HG02678 (cell line): ENCODE data around the gene CNFN.

Experiments
- ATAC-seq: cut with Tn5 transposase; IDR thresholded peaks from one replicate; pipeline ENCODE4 v1.9.1; 2021; ENCODE audit warnings: mild to moderate bottlenecking, moderate library complexity; ENCODE audit not compliant: unreplicated experiment

The CNFN gene

GRCh38 chr19:42376177-42376555 lies 13.9 kb downstream of the CNFN start:
- no peak for ATAC-seq

DNA sequence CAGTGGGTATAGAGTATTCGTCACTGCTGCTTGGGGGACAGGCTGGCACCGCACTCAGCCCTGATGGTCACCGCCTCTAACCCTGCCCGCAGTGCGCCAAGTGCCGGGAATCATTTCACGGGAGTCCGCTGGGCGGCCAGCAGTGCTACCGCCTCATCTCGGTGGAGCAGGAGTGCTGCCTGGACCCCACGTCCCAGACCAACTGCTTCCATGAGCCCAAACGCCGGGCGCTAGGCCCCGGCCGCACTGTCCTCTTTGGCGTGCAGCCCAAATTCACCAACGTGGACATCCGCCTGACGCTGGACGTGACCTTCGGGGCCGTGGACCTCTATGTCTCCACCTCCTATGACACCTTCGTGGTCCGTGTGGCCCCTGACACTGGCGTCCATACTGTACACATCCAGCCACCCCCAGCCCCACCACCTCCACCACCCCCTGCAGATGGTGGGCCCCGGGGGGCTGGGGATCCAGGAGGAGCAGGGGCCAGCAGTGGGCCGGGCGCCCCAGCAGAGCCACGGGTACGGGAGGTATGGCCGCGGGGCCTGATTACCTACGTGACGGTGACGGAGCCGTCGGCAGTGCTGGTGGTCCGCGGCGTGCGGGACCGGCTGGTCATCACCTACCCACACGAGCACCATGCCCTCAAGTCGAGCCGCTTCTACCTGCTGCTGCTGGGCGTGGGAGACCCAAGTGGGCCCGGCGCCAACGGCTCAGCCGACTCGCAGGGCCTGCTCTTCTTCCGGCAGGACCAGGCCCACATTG lies 14.5 kb downstream of the CNFN start:
- ATAC-seq, result no peak

- no peak for ATAC-seq
Measured at GRCh38 chr19:42374826-42375376, 15.2 kb downstream of the CNFN start.

GRCh38 chr19:42370626-42371175 lies 19.4 kb downstream of the CNFN start:
- ATAC-seq, result no peak

- ATAC-seq, result no peak
Measured at GRCh38 chr19:42370068-42370520, 20.0 kb downstream of the CNFN start.

- no peak for ATAC-seq
Measured at GRCh38 chr19:42369433-42370067, 20.5 kb downstream of the CNFN start.

DNA sequence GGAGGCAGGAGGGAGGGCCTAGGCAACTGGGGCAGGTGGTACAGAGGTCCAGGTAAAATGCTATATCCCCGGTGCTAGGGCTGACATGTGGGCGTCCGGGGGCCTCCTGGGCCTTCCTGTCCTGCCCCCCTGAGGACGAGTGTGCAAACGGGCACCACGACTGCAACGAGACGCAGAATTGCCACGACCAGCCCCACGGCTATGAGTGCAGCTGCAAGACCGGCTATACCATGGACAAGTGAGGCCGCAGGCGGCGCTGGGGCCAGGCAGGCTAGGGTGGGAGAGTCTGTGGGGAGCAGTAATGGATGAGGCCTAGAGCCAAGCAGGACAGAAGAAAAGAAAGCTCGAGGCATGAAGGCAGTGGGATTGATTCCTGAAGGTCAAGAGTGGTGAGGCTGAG lies 21.3 kb downstream of the CNFN start:
- no peak for ATAC-seq

GRCh38 chr19:42368360-42368759 lies 21.7 kb downstream of the CNFN start:
- no peak for ATAC-seq

- ATAC-seq, result no peak
Measured at GRCh38 chr19:42367929-42368328, 22.2 kb downstream of the CNFN start.

DNA sequence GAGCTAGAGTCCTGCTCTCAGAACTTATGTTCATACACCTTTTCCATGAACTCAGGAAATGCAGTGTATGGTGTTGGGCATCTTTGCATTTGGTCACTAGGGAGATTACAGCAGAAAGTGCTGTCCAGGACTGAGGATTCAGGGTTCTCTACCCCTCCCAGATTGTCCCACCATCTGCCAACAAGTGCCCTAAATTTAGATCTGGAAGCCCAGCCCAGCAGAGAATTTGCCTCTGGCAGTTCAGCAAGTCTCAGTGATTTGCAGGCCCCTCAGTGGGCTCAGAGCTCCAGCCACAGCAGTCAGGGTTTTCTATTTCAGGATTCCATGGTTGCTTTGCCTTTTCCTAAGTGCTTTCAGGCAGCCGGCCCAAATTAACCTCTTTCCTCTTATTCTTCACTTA lies 23.4 kb downstream of the CNFN start:
- no peak for ATAC-seq

- ATAC-seq, result no peak
Measured at GRCh38 chr19:42363614-42364346, 26.3 kb downstream of the CNFN start.

GRCh38 chr19:42362891-42363440 lies 27.1 kb downstream of the CNFN start:
- ATAC-seq, result no peak

DNA sequence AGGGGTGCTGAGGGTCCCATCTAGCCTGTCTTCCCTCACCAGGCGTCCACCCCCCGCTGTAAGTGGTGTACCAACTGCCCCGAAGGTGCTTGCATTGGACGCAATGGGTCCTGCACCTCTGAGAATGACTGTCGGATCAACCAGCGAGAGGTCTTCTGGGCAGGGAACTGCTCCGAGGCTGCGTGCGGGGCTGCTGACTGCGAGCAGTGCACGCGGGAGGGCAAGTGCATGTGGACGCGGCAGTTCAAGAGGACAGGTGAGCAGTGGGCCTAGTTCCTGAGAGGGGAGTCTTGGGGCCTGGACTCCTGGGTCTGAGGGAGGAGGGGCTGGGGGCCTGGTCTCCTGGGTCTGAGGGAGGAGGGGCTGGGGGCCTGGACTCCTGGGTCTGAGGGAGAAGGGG lies 27.8 kb downstream of the CNFN start:
- ATAC-seq, result no peak

DNA sequence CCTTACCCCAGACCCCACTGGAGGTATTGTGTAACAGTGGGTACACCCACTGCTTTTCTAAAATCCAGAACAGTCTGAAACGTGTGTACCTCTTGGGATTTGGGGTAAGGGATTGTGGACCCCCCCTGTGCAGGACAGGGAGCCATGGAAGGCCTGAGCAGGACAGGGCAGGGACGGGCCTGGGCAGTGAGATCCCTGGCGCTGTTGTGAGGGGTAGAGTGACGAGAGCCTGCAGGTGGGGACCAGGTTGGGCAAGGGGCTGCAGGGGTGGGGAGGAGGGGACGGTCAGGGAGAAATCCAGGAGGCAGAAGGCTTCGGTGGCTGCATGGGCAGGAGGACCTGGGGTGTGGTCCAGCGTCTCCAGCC lies 28.6 kb downstream of the CNFN start:
- ATAC-seq, result no peak

GRCh38 chr19:42360787-42361544 lies 29.1 kb downstream of the CNFN start:
- no peak for ATAC-seq

- ATAC-seq, result no peak
Measured at GRCh38 chr19:42357290-42357689, 32.8 kb downstream of the CNFN start.

DNA sequence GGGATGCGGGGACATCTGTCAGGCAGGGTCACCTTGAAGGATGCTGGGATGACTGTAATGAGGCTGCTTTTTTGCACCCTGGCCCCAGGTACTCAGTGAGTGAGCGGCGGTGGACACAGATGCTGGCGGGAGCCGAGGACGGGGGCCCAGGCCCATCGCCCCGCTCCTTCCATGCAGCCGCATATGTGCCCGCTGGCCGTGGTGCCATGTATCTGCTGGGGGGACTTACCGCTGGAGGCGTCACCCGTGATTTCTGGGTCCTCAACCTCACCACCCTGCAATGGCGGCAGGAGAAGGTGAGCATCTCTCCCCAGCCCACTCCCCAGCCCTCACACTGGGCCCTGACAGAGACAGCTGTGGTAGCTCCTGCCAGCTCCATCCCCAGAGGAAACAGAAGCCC lies 33.4 kb downstream of the CNFN start:
- no peak for ATAC-seq

- ATAC-seq, result no peak
Measured at GRCh38 chr19:42355896-42356295, 34.2 kb downstream of the CNFN start.

DNA sequence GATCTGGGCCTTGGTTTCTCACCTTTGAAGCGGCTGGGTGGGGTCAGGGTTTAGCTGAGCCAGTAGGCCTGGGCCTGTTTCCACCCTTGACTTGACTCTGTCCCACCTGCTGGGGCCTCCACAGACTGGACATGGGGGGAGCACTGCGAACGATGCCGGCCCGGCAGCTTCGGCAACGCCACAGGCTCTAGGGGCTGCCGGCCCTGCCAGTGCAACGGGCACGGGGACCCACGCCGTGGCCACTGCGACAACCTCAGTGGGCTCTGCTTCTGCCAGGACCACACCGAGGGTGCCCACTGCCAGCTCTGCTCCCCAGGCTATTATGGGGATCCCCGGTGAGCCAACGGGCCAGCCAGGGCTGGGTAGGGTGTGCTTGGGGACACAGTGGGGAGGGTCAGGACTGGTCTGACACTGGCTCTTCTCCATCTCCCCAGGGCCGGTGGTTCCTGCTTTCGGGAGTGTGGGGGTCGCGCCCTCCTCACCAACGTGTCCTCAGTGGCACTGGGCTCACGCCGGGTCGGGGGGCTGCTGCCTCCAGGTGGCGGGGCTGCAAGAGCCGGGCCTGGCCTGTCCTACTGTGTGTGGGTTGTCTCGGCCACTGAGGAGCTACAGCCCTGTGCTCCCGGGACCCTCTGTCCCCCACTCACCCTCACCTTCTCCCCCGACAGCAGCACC lies 36.6 kb downstream of the CNFN start:
- ATAC-seq, result no peak
